H1 (cell line): Measurements from ENCODE around the gene CUTC. TPM values are rescaled to one million over a fixed set of nuclear protein-coding genes. Genes with fewer than 3 reads are reported as not detected.

ENCODE experiments used
- CTCF ChIA-PET: fragments of 300-600 bp; sonication (Branson Sonifier 250); formaldehyde crosslinking; loops from one replicate; lab custom pipeline; 2021; ENCODE audit not compliant: partially characterized antibody; lab: Charles Lee
- POLR2A ChIA-PET: fragments of 300-600 bp; sonication (Branson Sonifier 250); formaldehyde crosslinking; loops from one replicate; lab custom pipeline; 2021; ENCODE audit warnings: inconsistent platforms; ENCODE audit not compliant: partially characterized antibody; lab: Charles Lee
- DNase-seq, 2 experiments: peaks; one replicate each; pipeline versions ENCODE4 v3.0.0 to v3.0.0-alpha.2; 2010 to 2022; ENCODE audit warnings: low spot score in 2 of 2, low read depth in 1 of 2, mixed read lengths in 1 of 2
- FAIRE-seq: peaks from 2 replicates; lab custom pipeline; 2011; peaks lifted over from hg19 to GRCh38; lab: Jason Lieb, UNC
- H2AFZ ChIP-seq: 2 replicates; pipeline ENCODE4 v1.8.1; 2012; ENCODE audit warnings: low read length, inconsistent platforms
- H2AK5ac ChIP-seq: 2 replicates; pipeline ENCODE4 v1.6.1; 2013; ENCODE audit warnings: low read depth, low read length
- H2BK120ac ChIP-seq: replicated peaks from 2 replicates; pipeline ENCODE3; 2013; ENCODE audit warnings: low read depth, low read length, inconsistent platforms
- H2BK12ac ChIP-seq: 2 replicates; pipeline ENCODE4 v1.6.1; 2013; ENCODE audit warnings: low read depth, low read length
- H2BK15ac ChIP-seq: 2 replicates; pipeline ENCODE4 v1.6.1; 2013; ENCODE audit warnings: low read length
- H2BK20ac ChIP-seq: 2 replicates; pipeline ENCODE4 v1.6.1; 2013; ENCODE audit warnings: low read length
- H2BK5ac ChIP-seq: 2 replicates; pipeline ENCODE4 v1.6.1; 2013; ENCODE audit warnings: low read depth, low read length
- H3K14ac ChIP-seq: 2 replicates; pipeline ENCODE4 v1.6.1; 2013; ENCODE audit warnings: inconsistent platforms; ENCODE audit not compliant: insufficient read length
- H3K18ac ChIP-seq: 2 replicates; pipeline ENCODE4 v1.6.1; 2013; ENCODE audit warnings: low read length; ENCODE audit errors: extremely low read depth
- H3K23ac ChIP-seq: 2 replicates; pipeline ENCODE4 v1.6.1; 2013; ENCODE audit warnings: inconsistent platforms; ENCODE audit not compliant: insufficient read length
- H3K23me2 ChIP-seq: 2 replicates; pipeline ENCODE4 v1.6.1; 2013; ENCODE audit warnings: low read depth, low read length
- H3K27ac ChIP-seq: 2 replicates; pipeline ENCODE4 v1.6.1; 2011; ENCODE audit warnings: low read depth, low read length, inconsistent platforms
- H3K27me3 ChIP-seq, 4 experiments: replicated peaks in 1 of 4; 1 replicate in 1 of 4; 2 replicates in 3 of 4; pipeline versions ENCODE4 v1.6.1 to v1.8.1; 2011 to 2013; ENCODE audit warnings: low read length in 3 of 4, mild to moderate bottlenecking in 3 of 4, inconsistent platforms in 2 of 4, mixed read lengths in 2 of 4, moderate library complexity in 1 of 4; ENCODE audit not compliant: control insufficient read depth in 3 of 4, insufficient read depth in 3 of 4; ENCODE audit errors: extremely low read depth in 1 of 4
- H3K36me3 ChIP-seq, 4 experiments: 2 replicates each; pipeline versions ENCODE4 v1.6.1 to v1.8.1; 2011 to 2013; ENCODE audit warnings: mild to moderate bottlenecking in 4 of 4, low read length in 3 of 4, moderate library complexity in 2 of 4, control low read depth in 1 of 4, inconsistent platforms in 1 of 4; ENCODE audit not compliant: insufficient read depth in 4 of 4, control insufficient read depth in 2 of 4
- H3K4ac ChIP-seq: replicated peaks from 2 replicates; pipeline ENCODE3; 2013; ENCODE audit warnings: low read length, low read depth, mixed read lengths, inconsistent platforms; ENCODE audit not compliant: insufficient read length
- H3K4me1 ChIP-seq, 4 experiments: replicated peaks in 1 of 4; 1 replicate in 1 of 4; 2 replicates in 3 of 4; pipeline versions ENCODE4 v1.6.1 to v1.8.1; 2011 to 2013; ENCODE audit warnings: low read length in 3 of 4, inconsistent platforms in 2 of 4, mixed read lengths in 1 of 4; ENCODE audit not compliant: insufficient read depth in 4 of 4, control insufficient read depth in 3 of 4
- H3K4me2 ChIP-seq, 2 experiments: 2 replicates each; pipeline versions ENCODE4 v1.6.1 to v1.8.1; 2011 to 2013; ENCODE audit warnings: low read depth in 2 of 2, low read length in 2 of 2, control low read depth in 1 of 2, inconsistent platforms in 1 of 2, mild to moderate bottlenecking in 1 of 2; ENCODE audit not compliant: insufficient read depth in 1 of 2
- H3K4me3 ChIP-seq, 4 experiments: fragments of 200-600, 300-600 bp in 1 of 4; sonication (generic), shearing (Covaris generic), sonication (Bioruptor Twin) in 1 of 4; 2 replicates each; pipeline versions ENCODE4 v1.5.1 to v1.8.1; 2011 to 2016; ENCODE audit warnings: low read length in 4 of 4, low read depth in 3 of 4, control low read depth in 2 of 4, inconsistent platforms in 2 of 4, mild to moderate bottlenecking in 2 of 4, mixed read lengths in 1 of 4, moderate library complexity in 1 of 4; ENCODE audit not compliant: insufficient read depth in 2 of 4; ENCODE audit errors: extremely low read depth in 1 of 4
- H3K56ac ChIP-seq: replicated peaks from 2 replicates; pipeline ENCODE3; 2013; ENCODE audit warnings: low read depth, mild to moderate bottlenecking, mixed read lengths, low read length, inconsistent platforms; ENCODE audit not compliant: insufficient read length
- H3K79me1 ChIP-seq: 2 replicates; pipeline ENCODE4 v1.6.1; 2013; ENCODE audit warnings: low read depth, low read length, control low read depth
- H3K79me2 ChIP-seq, 2 experiments: 2 replicates each; pipeline versions ENCODE4 v1.6.1 to v1.8.1; 2012 to 2013; ENCODE audit warnings: low read length in 2 of 2, mild to moderate bottlenecking in 2 of 2, inconsistent platforms in 1 of 2; ENCODE audit not compliant: insufficient read depth in 2 of 2, control insufficient read depth in 1 of 2
- H3K9ac ChIP-seq, 4 experiments: replicated peaks in 1 of 4; 1 replicate in 1 of 4; 2 replicates in 3 of 4; pipeline versions ENCODE4 v1.6.1 to v1.8.1; 2011 to 2013; ENCODE audit warnings: low read depth in 3 of 4, low read length in 3 of 4, control low read depth in 2 of 4, mild to moderate bottlenecking in 2 of 4, moderate library complexity in 2 of 4, inconsistent platforms in 1 of 4; ENCODE audit errors: extremely low read depth in 1 of 4
- H3K9me3 ChIP-seq, 2 experiments: 2 replicates each; pipeline versions ENCODE4 v1.6.1 to v1.8.1; 2012 to 2013; ENCODE audit warnings: mild to moderate bottlenecking in 2 of 2, moderate library complexity in 2 of 2, control low read depth in 1 of 2, inconsistent platforms in 1 of 2, low read depth in 1 of 2, low read length in 1 of 2, mixed read lengths in 1 of 2; ENCODE audit not compliant: insufficient read depth in 2 of 2
- H4K20me1 ChIP-seq, 2 experiments: replicated peaks in 1 of 2; 2 replicates each; pipeline versions ENCODE3 to v1.8.1; 2011 to 2013; ENCODE audit warnings: inconsistent platforms in 2 of 2, low read length in 2 of 2, mild to moderate bottlenecking in 1 of 2; ENCODE audit not compliant: insufficient read depth in 2 of 2, control insufficient read depth in 1 of 2
- H4K5ac ChIP-seq: 2 replicates; pipeline ENCODE4 v1.6.1; 2013; ENCODE audit warnings: low read length, low read depth, mixed read lengths, inconsistent platforms; ENCODE audit not compliant: insufficient read length
- H4K8ac ChIP-seq: 2 replicates; pipeline ENCODE4 v1.8.0; 2013; ENCODE audit warnings: mild to moderate bottlenecking, moderate library complexity, low read length, inconsistent platforms; ENCODE audit not compliant: insufficient read depth; ENCODE audit errors: extremely low read depth
- H4K91ac ChIP-seq: replicated peaks from 2 replicates; pipeline ENCODE3; 2013; ENCODE audit warnings: low read length, mixed read lengths, inconsistent platforms; ENCODE audit not compliant: insufficient read length
- JUND ChIP-seq: IDR thresholded peaks from 2 replicates; pipeline ENCODE4 v1.6.1; 2011; ENCODE audit warnings: mild to moderate bottlenecking, improper control_type of control experiment, low read length
- POU5F1 ChIP-seq: IDR thresholded peaks from 2 replicates; pipeline ENCODE4 v1.6.1; 2011; ENCODE audit warnings: low read depth, mild to moderate bottlenecking, low read length, moderate library complexity
- SUZ12 ChIP-seq: fragments of 200-600 bp; sonication (generic); IDR thresholded peaks from 2 replicates; pipeline ENCODE4 v1.6.1; 2012; ENCODE audit warnings: mild to moderate bottlenecking, inconsistent platforms, low read length, moderate library complexity, mixed read lengths
- TEAD4 ChIP-seq: IDR thresholded peaks from 2 replicates; pipeline ENCODE4 v1.6.1; 2012; ENCODE audit warnings: low read depth, low read length, inconsistent platforms, mixed read lengths
- WGBS, 2 experiments: shearing (Covaris generic) in 1 of 2; methylation state at CpG; one replicate each; pipeline versions ENCODE4 v1.1.6 to v1.1.7; 2013 to 2015; ENCODE audit warnings: low lambda C conversion rate in 2 of 2, mixed read lengths in 2 of 2, inconsistent platforms in 1 of 2, low coverage in 1 of 2, missing lambda C conversion rate in 1 of 2; ENCODE audit not compliant: insufficient replicate concordance in 2 of 2, insufficient coverage in 1 of 2, insufficient read length in 1 of 2; ENCODE audit errors: extremely low coverage in 1 of 2, missing lambda C conversion rate in 1 of 2; 5-methylcytosine and 5-hydroxymethylcytosine counted together
- polyA plus RNA-seq, 7 experiments: library from polyadenylated mRNA; depleted of rRNA in 3 of 7; stranded (reverse) in 5 of 7; unstranded in 2 of 7; fragments of >200 nt in 5 of 7; fragments of 200-250 nt in 2 of 7; gene quantifications; 1 replicate in 5 of 7; 2 replicates in 1 of 7; 4 replicates in 1 of 7; pipeline versions ENCODE4 v1.2.1 to v1.2.3, GENCODE V29; 2011 to 2013; ENCODE audit warnings: missing spikeins in 2 of 7, mixed read lengths in 2 of 7
- total RNA-seq: library from RNA; stranded (reverse); fragmentation: NEBNext Ultra II Directional; extraction: Animal tissue kit (Norgen Biotek cat#: 25700); gene quantifications from 2 replicates; pipeline ENCODE4 v1.2.1, GENCODE V29; 2021

CUTC gene
- total and polyA plus RNA-seq, 2 of the 8 experiments (the other 6 are each of a cell fraction or from before 2014, with no cell fraction given): 25.3 to 25.6 TPM

- WGBS, 2 experiments: 87 to 100% methylated on average over 1 to 2 of the region's 2 CpGs
These were observed 10.7 kb downstream of the CUTC start for GRCh38 chr10:99742701-99743100.

More at GRCh38 chr10:99742701-99743100, 10.7 kb downstream of the CUTC start:
- peaks cover 16 to 80% (median 42%) of the 10 kb centered on the region in 4 experiments for H3K36me3 ChIP-seq
- H4K91ac ChIP-seq: no peak overlapping the region
- no peak overlapping the region for H4K8ac ChIP-seq
- no peak overlapping the region for H4K5ac ChIP-seq
- DNase-seq (no peak), FAIRE-seq (no peak)
- H3K27ac ChIP-seq: no peak overlapping the region
- H3K9ac ChIP-seq: no peak overlapping the region
- H4K20me1 ChIP-seq: peaks cover 0 to 4% of the 10 kb centered on the region in 2 experiments
- no peaks in the 10 kb centered on the region for H3K79me2 ChIP-seq
- H3K56ac ChIP-seq: no peak overlapping the region
- no peak overlapping the region for H3K4me3 ChIP-seq
- H3K79me1 ChIP-seq: peaks cover 3% of the 10 kb centered on the region; the same call in 1 of the 2 replicates
- H2BK12ac ChIP-seq: no peak overlapping the region
- H3K23me2 ChIP-seq: no peaks in the 10 kb centered on the region
- H2BK5ac ChIP-seq: no peak overlapping the region
- H3K18ac ChIP-seq: no peak overlapping the region
- H3K4me2 ChIP-seq: no peak overlapping the region
- H3K23ac ChIP-seq: no peak overlapping the region
- H3K27me3 ChIP-seq: no peaks in the 10 kb centered on the region
- H2BK20ac ChIP-seq: no peak overlapping the region
- H2BK120ac ChIP-seq: no peak overlapping the region
- ChIA-PET CTCF (interaction anchor here (0.6 to 1.7 kb wide), 2 partner anchors 10 to 300 kb away, joined by 3 read pairs; no protein-coding TSS in a partner anchor), POLR2A (interaction anchor here (1.2 to 1.9 kb wide), 2 partner anchors 10 to 13 kb away, joined by 4 to 8 read pairs; partner anchors contain the start of genes COX15 and CUTC)
- no peaks in the 10 kb centered on the region for H3K4me1 ChIP-seq
- TF ChIP-seq SUZ12 (no peak), TEAD4 (no peak), POU5F1 (no peak), JUND (no peak)
- no peak overlapping the region for H2AFZ ChIP-seq
- H2AK5ac ChIP-seq: no peak overlapping the region
- H2BK15ac ChIP-seq: no peak overlapping the region
- H3K4ac ChIP-seq: no peak overlapping the region
- no peaks in the 10 kb centered on the region for H3K9me3 ChIP-seq
- no peak overlapping the region for H3K14ac ChIP-seq
